Left lung (tissue), 10 donors: ENCODE results near the gene TDRKH. TPM values are rescaled to one million over a fixed set of nuclear protein-coding genes. Genes with fewer than 3 reads are reported as not detected.

Source experiments
- ATAC-seq: fragments of 200-7000 bp; cut with Tn5 transposase; one replicate; pipeline ENCODE4 v1.9.1; 2020; ENCODE audit warnings: moderate library complexity
- DNase-seq, 4 donors: peaks; one replicate each; pipeline ENCODE4 v3.0.0-alpha.2; 2013 to 2020
- H3K27ac ChIP-seq, 2 donors: fragments of 200-600 bp; sonication (generic) in 1 of 2; one replicate each; pipeline versions ENCODE4 v1.5.0 to v1.8.0; 2020 to 2021
- H3K27me3 ChIP-seq, 2 donors: fragments of 200-600 bp; sonication (generic) in 1 of 2; one replicate each; pipeline versions ENCODE4 v1.5.0 to v1.8.0; 2020 to 2021
- H3K36me3 ChIP-seq, 2 donors: fragments of 200-600 bp; sonication (generic) in 1 of 2; one replicate each; pipeline versions ENCODE4 v1.5.0 to v1.8.0; 2020 to 2021
- H3K4me1 ChIP-seq, 2 donors: fragments of 200-600 bp; one replicate each; pipeline ENCODE4 v1.8.0; 2021
- H3K4me3 ChIP-seq, 2 donors: fragments of 200-600 bp; sonication (generic) in 1 of 2; one replicate each; pipeline versions ENCODE4 v1.5.0 to v1.8.0; 2020 to 2021; ENCODE audit warnings: mild to moderate bottlenecking in 1 of 2
- H3K9me3 ChIP-seq, 2 donors: fragments of 200-600 bp; sonication (generic) in 1 of 2; one replicate each; pipeline versions ENCODE4 v1.5.0 to v1.8.0; 2020 to 2021
- intact Hi-C, 2 donors: fragments of 100-400 bp; cut with DNase I; formaldehyde crosslinking; loops; one replicate each; pipeline versions ENCODE4 v1.11.2 to v1.14.2; 2022
- polyA plus RNA-seq, 6 donors: library from polyadenylated mRNA; unstranded; fragments of 120-200 nt; gene quantifications; one replicate each; pipeline ENCODE4 v1.2.1, GENCODE V29; 2013; ENCODE audit not compliant: insufficient read length in 6 of 6
- total RNA-seq, 2 donors: library from RNA; stranded (reverse); fragmentation: NEBNext Ultra II Directional; extraction: Animal tissue kit (Norgen Biotek cat#: 25700); gene quantifications; one replicate each; pipeline ENCODE4 v1.2.1, GENCODE V29; 2021
- TF ChIP-seq, protein P1 (sequence below), 2 donors: fragments of 200-600 bp; sonication (generic) in 1 of 2; IDR thresholded peaks; one replicate each; pipeline versions ENCODE4 v1.5.0 to v1.8.0; 2021; ENCODE audit warnings: antibody characterized with exemption in 2 of 2
- donor health status: DM: no; HTN: yes; CAD: no.
- donor health status: DM: no; HTN: no; CAD: no.

The TDRKH gene
- total and polyA plus RNA-seq, 8 donors: 10.5 to 13.3 (median 11.7) TPM

DNA sequence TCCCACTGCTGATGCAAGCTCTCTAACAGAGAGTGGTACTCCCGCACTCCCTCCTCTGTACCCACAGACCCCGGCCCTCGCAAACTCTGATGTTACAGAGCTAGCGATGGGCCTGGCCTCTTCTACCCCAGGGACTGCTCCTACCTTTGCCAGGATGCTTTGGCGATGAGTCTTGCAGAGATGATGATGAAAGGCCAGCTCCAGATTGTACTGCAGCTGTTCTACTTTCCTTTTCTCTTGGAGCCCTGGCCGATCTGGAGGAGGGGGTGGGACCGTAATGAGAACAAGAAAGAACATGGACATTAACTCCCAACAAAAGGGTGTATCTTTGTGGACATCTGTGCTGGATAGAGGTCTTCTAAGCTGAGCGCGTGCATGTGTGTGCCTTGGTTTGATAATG is 20.9 kb upstream of the TDRKH start:
- no peaks in the 10 kb centered on the region for H3K36me3 ChIP-seq
- H3K4me1 ChIP-seq: no peaks in the 10 kb centered on the region
- TF ChIP-seq, protein P1, sequence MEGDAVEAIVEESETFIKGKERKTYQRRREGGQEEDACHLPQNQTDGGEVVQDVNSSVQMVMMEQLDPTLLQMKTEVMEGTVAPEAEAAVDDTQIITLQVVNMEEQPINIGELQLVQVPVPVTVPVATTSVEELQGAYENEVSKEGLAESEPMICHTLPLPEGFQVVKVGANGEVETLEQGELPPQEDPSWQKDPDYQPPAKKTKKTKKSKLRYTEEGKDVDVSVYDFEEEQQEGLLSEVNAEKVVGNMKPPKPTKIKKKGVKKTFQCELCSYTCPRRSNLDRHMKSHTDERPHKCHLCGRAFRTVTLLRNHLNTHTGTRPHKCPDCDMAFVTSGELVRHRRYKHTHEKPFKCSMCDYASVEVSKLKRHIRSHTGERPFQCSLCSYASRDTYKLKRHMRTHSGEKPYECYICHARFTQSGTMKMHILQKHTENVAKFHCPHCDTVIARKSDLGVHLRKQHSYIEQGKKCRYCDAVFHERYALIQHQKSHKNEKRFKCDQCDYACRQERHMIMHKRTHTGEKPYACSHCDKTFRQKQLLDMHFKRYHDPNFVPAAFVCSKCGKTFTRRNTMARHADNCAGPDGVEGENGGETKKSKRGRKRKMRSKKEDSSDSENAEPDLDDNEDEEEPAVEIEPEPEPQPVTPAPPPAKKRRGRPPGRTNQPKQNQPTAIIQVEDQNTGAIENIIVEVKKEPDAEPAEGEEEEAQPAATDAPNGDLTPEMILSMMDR (IDR thresholded peaks at IDR 0.05): no peak
- no peaks in the 10 kb centered on the region for H3K27me3 ChIP-seq
- no peak overlapping the region for H3K4me3 ChIP-seq
- no peak overlapping the region for H3K27ac ChIP-seq
- intact Hi-C loops: no loop called here
- H3K9me3 ChIP-seq: no peaks in the 10 kb centered on the region
- no peak for DNase-seq
- no peak for ATAC-seq

DNA sequence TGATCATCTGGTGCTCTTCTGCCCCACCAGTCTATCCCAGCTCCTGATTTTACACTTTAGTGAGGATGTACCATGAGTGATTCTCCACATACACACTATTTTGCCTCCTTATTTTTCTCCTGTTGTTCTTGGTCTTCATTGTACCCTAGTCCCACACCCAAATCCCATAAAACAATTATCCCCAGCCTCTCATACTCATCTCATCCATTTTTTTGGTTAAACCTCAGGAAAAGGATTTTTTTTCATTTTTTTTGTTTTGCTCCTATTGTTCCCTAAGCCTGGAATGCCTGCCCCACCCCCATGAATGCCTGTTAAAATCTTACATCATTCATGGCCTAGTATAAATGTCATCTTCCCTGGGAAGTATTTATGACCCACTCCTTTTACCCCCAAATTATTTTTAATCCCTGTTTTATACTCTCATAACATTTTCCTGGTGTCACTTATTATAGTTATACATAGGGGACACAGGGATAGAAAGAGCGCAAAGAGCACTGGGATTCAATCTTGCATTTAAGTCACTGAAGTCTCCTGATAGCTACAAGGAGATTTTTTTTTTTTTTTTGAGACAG is 19.8 kb upstream of the TDRKH start:
- ATAC-seq (no peak), DNase-seq (no peak)
- H3K27ac ChIP-seq: no peak overlapping the region
- H3K27me3 ChIP-seq: no peaks in the 10 kb centered on the region
- H3K9me3 ChIP-seq: no peaks in the 10 kb centered on the region
- intact Hi-C loops: no loop called here
- TF ChIP-seq, protein P1 (IDR thresholded peaks at IDR 0.05): no peak
- H3K4me3 ChIP-seq: no peak overlapping the region
- H3K4me1 ChIP-seq: no peaks in the 10 kb centered on the region
- H3K36me3 ChIP-seq: no peaks in the 10 kb centered on the region

DNA sequence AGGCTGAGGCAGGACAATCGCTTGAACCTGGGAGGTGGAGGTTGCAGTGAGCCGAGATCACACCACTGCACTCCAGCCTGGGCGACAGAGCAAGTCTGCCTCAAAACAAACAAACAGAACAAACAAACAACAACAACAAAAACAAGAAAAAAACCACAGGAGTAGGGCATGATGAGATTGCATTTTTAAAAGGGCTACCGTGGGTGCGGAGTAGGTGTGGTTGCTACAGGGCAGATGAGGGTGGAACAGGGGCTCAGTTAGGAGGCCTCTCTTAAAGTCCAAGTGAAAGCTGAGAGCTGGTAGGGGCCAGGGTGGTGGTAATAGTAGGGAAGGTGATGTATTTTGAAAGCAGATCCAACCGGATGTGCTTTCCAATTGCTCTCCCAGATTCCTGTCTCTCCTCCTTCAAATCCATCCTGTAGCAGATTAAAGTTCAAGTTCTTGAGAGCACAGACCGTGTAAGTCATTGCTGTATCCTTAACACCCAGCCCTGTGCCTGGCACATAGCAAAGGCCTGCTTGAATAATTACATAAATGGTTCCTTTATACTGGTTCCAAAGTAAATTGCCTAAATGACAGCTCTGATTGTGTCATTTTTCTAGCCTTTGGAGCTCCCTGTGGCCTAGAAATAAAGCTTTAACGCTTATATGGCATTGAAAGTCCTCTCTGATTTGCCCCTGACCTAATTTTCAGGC is 19.1 kb upstream of the TDRKH start:
- ATAC-seq: no peak

DNA sequence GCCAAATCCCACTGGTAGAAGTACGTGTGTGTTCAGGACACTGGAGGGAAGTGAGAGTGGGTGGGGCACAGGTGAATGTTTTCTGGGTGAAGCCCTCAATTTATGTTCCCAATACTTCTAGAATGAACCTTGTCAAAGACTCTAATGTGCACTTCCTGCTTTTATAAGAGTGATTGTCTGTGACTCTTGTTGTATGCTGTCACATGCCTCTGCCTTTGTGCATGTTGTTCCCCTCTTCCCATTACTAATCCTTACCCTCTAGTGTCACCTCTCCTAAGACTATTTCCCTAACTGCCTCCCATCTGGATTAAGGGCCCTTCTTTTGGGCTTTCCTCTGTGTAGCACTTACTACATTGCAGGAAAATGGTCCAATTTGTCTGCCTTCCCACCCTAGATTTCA is 17.5 kb upstream of the TDRKH start:
- DNase-seq (no peak), ATAC-seq (no peak)
- Histone ChIP-seq H3K27me3 (no peaks in the 10 kb centered on the region), H3K4me3 (no peak overlapping the region), H3K9me3 (no peaks in the 10 kb centered on the region), H3K4me1 (no peaks in the 10 kb centered on the region), H3K36me3 (no peaks in the 10 kb centered on the region), H3K27ac (no peak overlapping the region)
- intact Hi-C loops: no loop called here
- TF ChIP-seq, protein P1 (IDR thresholded peaks at IDR 0.05): no peak

More for the DNA sequence above, 19.1 kb upstream of the TDRKH start:
- Histone ChIP-seq H3K27ac (no peak overlapping the region), H3K4me1 (no peaks in the 10 kb centered on the region), H3K4me3 (no peak overlapping the region), H3K36me3 (no peaks in the 10 kb centered on the region), H3K27me3 (no peaks in the 10 kb centered on the region), H3K9me3 (no peaks in the 10 kb centered on the region)
- TF ChIP-seq, protein P1 (IDR thresholded peaks at IDR 0.05): no peak
- intact Hi-C loops: no loop called here
- DNase-seq: no peak

DNA sequence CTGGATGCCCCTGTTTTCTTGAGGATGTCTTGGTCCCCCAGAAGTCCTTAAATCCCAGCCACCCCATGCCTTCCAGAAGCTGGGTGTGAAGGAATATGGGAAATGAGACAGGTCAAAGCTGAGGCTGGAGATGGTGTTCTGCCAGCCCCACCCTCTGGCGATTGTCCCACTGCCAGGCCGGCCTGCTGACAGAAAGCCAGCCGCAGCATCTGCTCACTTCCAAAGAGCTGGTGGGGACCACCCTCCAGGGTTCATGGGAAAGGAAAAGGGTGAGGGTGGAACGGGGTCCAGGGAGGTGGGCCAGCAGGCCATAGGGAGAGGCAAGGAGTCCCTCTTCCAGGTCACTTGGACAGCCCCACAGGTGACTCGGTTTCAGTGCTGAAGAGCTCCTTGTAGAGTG is 16.8 kb upstream of the TDRKH start:
- DNase-seq (no peak), ATAC-seq (no peak)
- Histone ChIP-seq H3K9me3 (no peaks in the 10 kb centered on the region), H3K27ac (no peak overlapping the region), H3K4me1 (no peaks in the 10 kb centered on the region), H3K36me3 (no peaks in the 10 kb centered on the region), H3K4me3 (no peak overlapping the region), H3K27me3 (no peaks in the 10 kb centered on the region)
- TF ChIP-seq, protein P1 (IDR thresholded peaks at IDR 0.05): no peak
- intact Hi-C loops: no loop called here
